NCI-H1694 (cell line): Measurements from ENCODE around the gene ALPL.
A peak's percentile ranks its signal among the peaks of the same experiment; 100 is the strongest.
"Not testable (repeated sequence)": the region's sequence is repeated elsewhere in the genome, so short reads cannot be mapped to it uniquely, and the experiment has no call there.

Experiments used
- DNase-seq: peaks from one replicate; lab custom pipeline; 2025; lab: John Stamatoyannopoulos, UW

ALPL gene

DNA sequence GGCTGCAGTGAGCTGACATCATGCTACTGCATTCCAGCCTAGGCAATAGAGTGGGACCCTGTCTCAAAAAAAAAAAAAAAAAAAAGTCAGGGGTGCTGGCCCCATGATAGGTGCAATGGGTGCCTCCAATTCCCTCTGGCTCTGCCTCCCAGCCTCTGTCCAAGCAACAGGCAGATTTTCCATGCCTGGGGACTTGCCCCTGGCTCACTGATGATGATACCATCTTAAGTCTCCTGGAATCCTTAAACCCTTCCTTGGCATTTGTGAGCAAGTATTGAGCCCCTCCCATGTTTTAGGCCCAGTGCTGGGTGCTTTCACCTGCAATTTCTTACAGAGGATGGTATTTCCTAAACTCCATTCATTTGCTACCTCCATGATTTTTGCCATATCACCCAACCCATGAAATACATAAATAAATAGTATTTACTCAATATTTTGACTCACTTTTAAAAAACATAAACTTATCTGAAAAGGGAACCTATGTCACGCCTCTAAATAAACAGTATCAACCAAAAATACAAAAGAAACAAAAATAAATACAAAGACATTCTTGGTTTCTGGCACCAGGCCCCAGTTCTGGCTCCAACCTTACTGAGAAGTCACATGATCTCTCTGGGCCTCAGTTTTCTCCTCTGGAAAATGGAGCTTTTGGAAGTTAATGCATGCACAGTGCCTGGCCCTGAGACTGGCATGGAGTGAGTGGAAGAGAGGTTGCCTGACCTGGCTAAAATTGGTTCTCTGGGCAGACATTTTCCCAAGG is 1.5 kb upstream of the ALPL start:
- DNase-seq = no peak

DNA sequence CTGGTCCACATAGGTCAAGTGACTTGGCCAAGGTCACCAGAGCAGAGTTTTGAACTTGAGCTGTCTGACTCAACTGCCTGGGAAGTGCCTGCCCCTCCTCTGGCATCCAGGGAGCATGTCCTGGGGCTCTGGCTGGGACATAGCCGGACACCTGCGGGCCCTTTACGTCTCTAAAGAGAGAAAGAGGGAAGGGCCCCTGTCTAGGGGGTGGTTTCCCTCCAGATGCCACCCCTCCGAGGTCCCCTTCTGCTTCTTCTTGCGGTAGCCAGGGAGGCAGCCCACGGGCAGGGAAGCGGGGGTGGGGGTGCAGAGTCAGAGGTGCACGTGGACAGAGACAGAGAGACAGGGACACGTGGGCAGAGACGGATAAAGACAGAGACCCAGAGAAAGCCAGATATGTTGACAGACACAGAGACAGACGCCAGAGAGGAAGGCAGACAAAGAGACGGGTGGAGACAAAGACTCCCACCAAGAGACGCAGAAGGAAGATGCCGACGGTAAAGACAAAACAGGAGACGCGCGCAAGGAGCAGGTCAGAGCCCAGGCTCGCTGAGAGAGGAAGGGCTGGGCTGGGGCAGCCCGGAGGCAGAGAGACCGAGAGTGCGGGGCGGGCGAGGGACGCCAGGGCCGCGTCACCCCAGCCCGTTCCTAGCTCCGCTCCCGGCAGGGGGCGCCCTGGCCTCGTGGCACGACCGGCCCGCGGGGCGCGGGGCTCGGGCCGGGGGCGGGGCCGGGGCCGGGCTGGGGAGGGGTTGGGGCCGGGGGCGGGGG is 458 bp upstream of the ALPL start:
- peak; percentile 16 for DNase-seq

DNA sequence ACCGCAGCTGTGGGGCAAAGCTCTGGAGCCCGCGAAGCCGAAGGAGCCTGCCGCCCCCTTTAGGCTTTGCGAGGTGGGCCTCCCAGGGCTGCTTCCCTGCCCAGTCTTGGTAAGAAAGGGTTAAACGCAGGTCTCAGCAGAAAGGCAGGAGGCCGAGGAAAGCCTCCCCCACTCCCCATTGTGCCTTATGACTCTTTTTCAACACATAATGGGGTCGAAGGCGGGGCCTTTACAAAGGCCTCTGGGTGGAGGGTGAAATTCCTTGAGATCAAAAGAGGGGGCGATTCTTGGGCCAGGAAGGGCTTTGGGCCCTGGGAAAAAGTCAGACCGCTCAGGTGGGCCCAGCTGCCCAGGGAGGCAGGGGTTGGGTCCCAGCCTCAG is 880 bp downstream of the ALPL start:
- DNase-seq = no peak

DNA sequence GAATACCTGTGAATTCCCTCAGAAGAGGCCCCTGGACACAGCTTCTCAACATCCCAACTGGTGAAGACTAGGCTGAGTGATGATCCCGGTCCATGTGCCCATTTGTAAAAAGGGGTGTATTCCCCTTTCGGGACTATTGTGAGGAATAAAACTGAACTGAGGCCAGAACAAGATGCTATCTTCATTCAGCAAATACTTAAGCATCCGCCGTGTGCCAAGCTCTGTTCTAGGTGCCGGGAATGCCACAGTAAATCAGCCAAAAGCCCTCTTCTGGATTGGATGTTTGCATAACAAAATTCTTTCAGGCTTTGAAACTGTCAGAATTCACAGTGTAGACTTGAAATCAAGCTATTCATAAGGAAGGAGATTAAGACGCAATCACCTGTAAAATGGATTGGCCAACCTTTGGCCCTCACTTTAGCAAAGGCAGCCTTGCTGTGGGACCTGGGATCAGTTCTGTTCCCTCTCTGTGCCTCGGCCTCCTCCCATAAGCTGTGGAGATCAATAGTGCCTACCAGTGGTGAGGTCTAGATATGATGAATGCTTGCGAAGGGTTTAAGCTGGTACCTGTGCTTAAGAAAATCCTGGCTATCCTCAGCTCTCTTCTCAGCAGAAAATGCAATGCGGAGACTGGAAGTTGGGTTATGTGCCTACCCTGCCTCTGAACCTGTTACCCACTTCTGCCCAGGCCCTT is 1.8 kb downstream of the ALPL start:
- no peak for DNase-seq

- no peak for DNase-seq
These were observed 2.6 kb downstream of the ALPL start for GRCh38 chr1:21511579-21512522.

DNA sequence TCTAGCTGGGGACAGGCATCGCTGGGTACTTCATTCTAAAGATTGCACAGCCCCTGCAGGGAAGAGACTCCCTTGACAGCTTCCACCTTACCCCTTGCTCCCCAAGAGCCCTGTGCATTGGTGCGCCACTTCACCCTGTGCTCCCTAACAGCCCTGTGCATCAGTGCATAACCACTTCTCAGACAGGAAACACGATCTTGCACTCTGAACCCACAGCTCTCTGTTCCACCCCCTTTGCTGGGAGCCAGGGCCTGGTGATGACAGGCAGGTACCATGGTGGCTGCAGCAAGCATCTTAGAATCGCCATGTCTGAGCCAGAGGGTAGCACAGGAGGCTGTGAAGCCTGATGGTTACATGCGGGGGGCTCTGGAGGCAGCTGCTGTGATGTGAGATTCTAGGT is 5.0 kb downstream of the ALPL start:
- no peak for DNase-seq

GRCh38 chr1:21517161-21517589 is 8.0 kb downstream of the ALPL start:
- no peak for DNase-seq

- no peak for DNase-seq
These were observed 8.6 kb downstream of the ALPL start for GRCh38 chr1:21517660-21518480.

- DNase-seq = no peak
These were observed 9.7 kb downstream of the ALPL start for GRCh38 chr1:21518774-21519455.

DNA sequence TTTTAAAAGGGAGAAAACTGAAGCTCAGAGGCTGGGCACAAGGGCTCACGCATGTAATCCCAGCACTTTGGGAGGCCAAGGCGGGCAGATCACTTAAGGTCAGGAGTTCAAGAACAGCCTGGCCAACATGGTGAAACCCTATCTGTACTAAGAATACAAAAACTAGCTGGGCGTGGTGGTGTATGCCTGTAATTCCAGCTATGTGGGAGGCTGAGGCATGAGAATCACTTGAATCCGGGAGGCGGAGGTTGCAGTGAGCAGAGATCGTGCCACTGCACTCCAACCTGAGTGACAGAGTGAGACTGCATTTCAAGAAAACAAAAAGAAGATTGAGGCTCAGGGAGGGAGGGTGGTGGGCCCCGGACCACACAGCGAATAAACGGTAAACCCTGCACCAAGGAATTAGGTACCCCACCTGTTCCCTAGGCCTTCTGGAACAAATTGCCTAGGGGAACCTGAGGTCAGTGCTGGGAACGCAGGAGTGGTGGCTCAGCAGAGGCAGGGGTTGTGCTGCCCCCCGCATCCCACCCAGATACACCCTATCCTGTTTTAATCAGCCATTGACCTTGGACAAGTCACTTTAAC is 10.4 kb downstream of the ALPL start:
- not testable (repeated sequence) for DNase-seq

GRCh38 chr1:21520899-21521716 is 11.9 kb downstream of the ALPL start:
- no peak for DNase-seq

- DNase-seq = no peak
These were observed 12.5 kb downstream of the ALPL start for GRCh38 chr1:21521717-21522060.

GRCh38 chr1:21522525-21523038 is 13.4 kb downstream of the ALPL start:
- no peak for DNase-seq

GRCh38 chr1:21523297-21523813 is 14.1 kb downstream of the ALPL start:
- no peak for DNase-seq

- no peak for DNase-seq
These were observed 15.0 kb downstream of the ALPL start for GRCh38 chr1:21524220-21524619.

- no peak for DNase-seq
These were observed 15.6 kb downstream of the ALPL start for GRCh38 chr1:21524686-21525339.

DNA sequence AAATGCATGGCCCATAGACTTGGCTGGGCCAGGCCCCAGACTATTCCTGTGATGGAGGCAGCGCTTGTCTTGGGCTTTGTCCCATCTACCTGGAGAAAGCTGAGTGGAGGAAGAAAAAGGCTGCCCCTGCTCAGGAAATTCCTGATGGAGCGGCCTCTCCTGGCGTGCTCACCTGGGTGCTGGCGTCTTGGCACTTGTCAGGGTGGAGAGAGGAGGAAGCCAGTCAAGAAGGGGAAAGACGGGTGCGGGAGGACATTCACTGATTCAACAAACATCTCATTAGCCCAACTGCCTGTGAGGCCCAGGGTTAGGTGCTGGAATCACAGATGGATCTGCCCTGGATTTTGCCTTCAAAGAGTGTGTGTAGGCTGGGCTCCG is 16.1 kb downstream of the ALPL start:
- DNase-seq = no peak

DNA sequence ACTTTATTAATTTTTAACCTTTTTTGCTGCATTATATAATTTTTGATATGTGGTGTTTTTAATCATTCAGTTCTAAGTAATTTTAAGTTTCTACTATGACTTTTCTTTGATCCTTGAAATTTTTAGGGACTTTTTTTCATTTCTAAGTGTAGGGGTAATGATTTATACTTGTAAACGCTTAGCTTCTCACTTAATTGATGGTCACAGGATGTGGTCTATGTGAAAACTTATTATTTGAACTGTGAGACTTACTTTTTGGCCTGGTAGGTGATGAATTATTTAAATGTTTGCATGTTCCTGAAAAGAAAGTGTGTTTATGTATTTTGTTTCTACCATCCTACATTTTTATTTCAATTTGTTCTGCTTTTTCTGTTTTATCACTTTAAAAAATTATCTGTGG is 17.2 kb downstream of the ALPL start:
- DNase-seq = no peak
